Keratinocyte (primary cell): ENCODE results near the gene ELF3. TPM values are rescaled to one million over a fixed set of nuclear protein-coding genes. Genes with fewer than 3 reads are reported as not detected.
A peak's percentile ranks its signal among the peaks of the same experiment; 100 is the strongest.
"Not testable (repeated sequence)": the region's sequence is repeated elsewhere in the genome, so short reads cannot be mapped to it uniquely, and the experiment has no call there.

Experiments used
- DNase-seq: peaks from one replicate; pipeline ENCODE4 v3.0.0-alpha.2; 2011; ENCODE audit warnings: low read depth, missing footprints, low spot score
- FAIRE-seq: peaks from 2 replicates; lab custom pipeline; 2011; peaks lifted over from hg19 to GRCh38; lab: Jason Lieb, UNC
- H2AFZ ChIP-seq: 2 replicates; pipeline ENCODE4 v1.6.0; 2012; ENCODE audit warnings: low read length, control low read depth, inconsistent platforms; ENCODE audit not compliant: control insufficient read depth
- H3K27ac ChIP-seq: 2 replicates; pipeline ENCODE4 v1.5.1; 2011; ENCODE audit warnings: low read length; ENCODE audit not compliant: control insufficient read depth, insufficient read depth
- H3K27me3 ChIP-seq: 3 replicates; pipeline ENCODE4 v1.6.0; 2011; ENCODE audit warnings: low read length; ENCODE audit not compliant: control insufficient read depth, insufficient read depth; ENCODE audit errors: extremely low read depth
- H3K36me3 ChIP-seq, 2 experiments: 2 replicates in 1 of 2; 3 replicates in 1 of 2; pipeline ENCODE4 v1.5.1; 2011; ENCODE audit warnings: low read length in 2 of 2, mild to moderate bottlenecking in 1 of 2; ENCODE audit not compliant: control insufficient read depth in 2 of 2, insufficient read depth in 2 of 2; ENCODE audit errors: extremely low read depth in 1 of 2
- H3K4me1 ChIP-seq: 3 replicates; pipeline ENCODE4 v1.5.1; 2011; ENCODE audit warnings: low read length; ENCODE audit not compliant: control insufficient read depth, insufficient read depth; ENCODE audit errors: extremely low read depth
- H3K4me2 ChIP-seq: 3 replicates; pipeline ENCODE4 v1.6.0; 2011; ENCODE audit warnings: low read depth, low read length; ENCODE audit not compliant: control insufficient read depth, insufficient read depth; ENCODE audit errors: extremely low read depth
- H3K4me3 ChIP-seq, 3 experiments: fragments of 200-600 bp in 1 of 3; sonication (generic) in 1 of 3; 2 replicates in 2 of 3; 3 replicates in 1 of 3; pipeline ENCODE4 v1.5.1; 2011 to 2016; ENCODE audit warnings: low read length in 3 of 3, mild to moderate bottlenecking in 3 of 3, control low read depth in 2 of 3, inconsistent platforms in 1 of 3, low read depth in 1 of 3, mixed read lengths in 1 of 3, mixed run types in 1 of 3, moderate library complexity in 1 of 3; ENCODE audit not compliant: control insufficient read depth in 2 of 3, insufficient read depth in 2 of 3; ENCODE audit errors: extremely low read depth in 1 of 3
- H3K79me2 ChIP-seq: 2 replicates; pipeline ENCODE4 v1.6.0; 2012; ENCODE audit warnings: low read length; ENCODE audit not compliant: control insufficient read depth, insufficient read depth
- H3K9ac ChIP-seq: 3 replicates; pipeline ENCODE4 v1.6.0; 2011; ENCODE audit warnings: low read length; ENCODE audit not compliant: control insufficient read depth, insufficient read depth; ENCODE audit errors: extremely low read depth
- H3K9me1 ChIP-seq: 3 replicates; pipeline ENCODE4 v1.6.0; 2011; ENCODE audit warnings: low read length; ENCODE audit not compliant: control insufficient read depth, insufficient read depth; ENCODE audit errors: extremely low read depth
- H3K9me3 ChIP-seq: 2 replicates; pipeline ENCODE4 v1.5.1; 2012; ENCODE audit warnings: low read depth, low read length; ENCODE audit not compliant: control insufficient read depth
- H4K20me1 ChIP-seq: 3 replicates; pipeline ENCODE4 v1.6.0; 2011; ENCODE audit warnings: low read length; ENCODE audit not compliant: control insufficient read depth, insufficient read depth; ENCODE audit errors: extremely low read depth
- EZH2 ChIP-seq: IDR thresholded peaks from one replicate; pipeline ENCODE4 v1.6.1; 2012; ENCODE audit warnings: inconsistent platforms, mild to moderate bottlenecking, low read length, moderate library complexity
- dilution Hi-C: fragments of 300-500 bp; cut with MboI; formaldehyde crosslinking; loops from one replicate; pipeline ENCODE4 v1.7.0; 2020; ENCODE audit warnings: low sequenced_read_pairs; ENCODE audit not compliant: extremely low pct_ligation_motif_present
- polyA plus RNA-seq, 5 experiments: library from polyadenylated mRNA; depleted of rRNA in 3 of 5; stranded (reverse) in 3 of 5; stranded (forward) in 1 of 5; unstranded in 1 of 5; fragments of >200 nt; gene quantifications; 1 replicate in 1 of 5; 2 replicates in 3 of 5; 3 replicates in 1 of 5; pipeline versions ENCODE4 v1.2.1 to v1.2.3, GENCODE V29; 2011 to 2012; ENCODE audit warnings: missing spikeins in 2 of 5, low read depth in 1 of 5, low replicate concordance in 1 of 5
- TF ChIP-seq, protein P1 (sequence below), 3 experiments: IDR thresholded peaks in 1 of 3; conservative IDR thresholded peaks in 1 of 3; optimal IDR thresholded peaks in 1 of 3; 2 replicates in 2 of 3; 3 replicates in 1 of 3; pipeline versions ENCODE3 to v1.5.1; 2011; ENCODE audit warnings: low read length in 3 of 3, mild to moderate bottlenecking in 3 of 3, moderate library complexity in 2 of 3, control low read depth in 1 of 3, inconsistent platforms in 1 of 3; ENCODE audit not compliant: insufficient read depth in 2 of 3; ENCODE audit errors: extremely low read depth in 1 of 3

Gene ELF3
- polyA plus RNA-seq, 1 donor (not counting 4 experiments of a cell fraction or from before 2014, with no cell fraction given) = 0.51 TPM

GRCh38 chr1:202018468-202019234 lies 8.3 kb downstream of the ELF3 start:
- no peak for DNase-seq
- H3K9ac ChIP-seq = peak overlapping the region; percentile 19
- FAIRE-seq = no peak

GRCh38 chr1:202019235-202019558 lies 8.8 kb downstream of the ELF3 start:
- H3K36me3 ChIP-seq, H4K20me1 ChIP-seq, DNase-seq, FAIRE-seq, H2AFZ ChIP-seq, H3K9me3 ChIP-seq, H3K27ac ChIP-seq, H3K9me1 ChIP-seq, H3K27me3 ChIP-seq, dilution Hi-C loops, H3K79me2 ChIP-seq: not testable (repeated sequence)
- Histone ChIP-seq H3K4me1 (peaks cover 22% of the 10 kb centered on the region), H3K4me3 (peak overlapping the region in 1 of 3 experiments; percentile 19), H3K4me2 (peak overlapping the region; percentile 37), H3K9ac (peak overlapping the region; percentile 19)

More at GRCh38 chr1:202018468-202019234, 8.3 kb downstream of the ELF3 start:
- H3K36me3 ChIP-seq = no peaks in the 10 kb centered on the region
- H2AFZ ChIP-seq = no peak overlapping the region
- peaks cover 22% of the 10 kb centered on the region for H3K4me1 ChIP-seq
- H3K4me2 ChIP-seq = peak overlapping the region; percentile 37
- no peaks in the 10 kb centered on the region for H4K20me1 ChIP-seq
- dilution Hi-C loops = no loop called here
- H3K9me1 ChIP-seq = peaks cover 4% of the 10 kb centered on the region
- no peaks in the 10 kb centered on the region for H3K9me3 ChIP-seq
- H3K27me3 ChIP-seq = no peaks in the 10 kb centered on the region
- H3K27ac ChIP-seq = peak overlapping the region; percentile 29
- TF ChIP-seq, protein P1, sequence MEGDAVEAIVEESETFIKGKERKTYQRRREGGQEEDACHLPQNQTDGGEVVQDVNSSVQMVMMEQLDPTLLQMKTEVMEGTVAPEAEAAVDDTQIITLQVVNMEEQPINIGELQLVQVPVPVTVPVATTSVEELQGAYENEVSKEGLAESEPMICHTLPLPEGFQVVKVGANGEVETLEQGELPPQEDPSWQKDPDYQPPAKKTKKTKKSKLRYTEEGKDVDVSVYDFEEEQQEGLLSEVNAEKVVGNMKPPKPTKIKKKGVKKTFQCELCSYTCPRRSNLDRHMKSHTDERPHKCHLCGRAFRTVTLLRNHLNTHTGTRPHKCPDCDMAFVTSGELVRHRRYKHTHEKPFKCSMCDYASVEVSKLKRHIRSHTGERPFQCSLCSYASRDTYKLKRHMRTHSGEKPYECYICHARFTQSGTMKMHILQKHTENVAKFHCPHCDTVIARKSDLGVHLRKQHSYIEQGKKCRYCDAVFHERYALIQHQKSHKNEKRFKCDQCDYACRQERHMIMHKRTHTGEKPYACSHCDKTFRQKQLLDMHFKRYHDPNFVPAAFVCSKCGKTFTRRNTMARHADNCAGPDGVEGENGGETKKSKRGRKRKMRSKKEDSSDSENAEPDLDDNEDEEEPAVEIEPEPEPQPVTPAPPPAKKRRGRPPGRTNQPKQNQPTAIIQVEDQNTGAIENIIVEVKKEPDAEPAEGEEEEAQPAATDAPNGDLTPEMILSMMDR (optimal IDR thresholded peaks at IDR 0.05 in 1 of 3, IDR thresholded peaks at IDR 0.05 in 1 of 3, conservative IDR thresholded peaks at IDR 0.05 in 1 of 3; ENCODE audit: extremely low read depth in 1 of 3, insufficient read depth in 2 of 3, low read length in 3 of 3) = no peak
- no peak for TF ChIP-seq EZH2
- H3K4me3 ChIP-seq = peak overlapping the region in 1 of 3 experiments; percentile 19
- no peaks in the 10 kb centered on the region for H3K79me2 ChIP-seq
